DND-41 (cell line): ENCODE results near the gene PILRA.

Experiments
- ATAC-seq: fragments of 200-7000 bp; cut with Tn5 transposase; 3 replicates; pipeline ENCODE4 v1.9.1; 2021; ENCODE audit warnings: low read depth; ENCODE audit not compliant: insufficient read depth
- DNase-seq: peaks from one replicate; pipeline ENCODE4 v3.0.0-alpha.2; 2020
- H2AFZ ChIP-seq: 2 replicates; pipeline ENCODE4 v1.6.0; 2012; ENCODE audit warnings: low read depth, low read length
- H3K27ac ChIP-seq: 2 replicates; pipeline ENCODE4 v1.5.1; 2012; ENCODE audit warnings: low read length, inconsistent platforms
- H3K27me3 ChIP-seq: fragments of 200-600 bp; sonication (generic); 2 replicates; pipeline ENCODE4 v1.6.0; 2012; ENCODE audit warnings: low read length, mild to moderate bottlenecking, inconsistent platforms; ENCODE audit not compliant: insufficient read depth, poor library complexity
- H3K36me3 ChIP-seq: 2 replicates; pipeline ENCODE4 v1.5.1; 2012; ENCODE audit warnings: low read length, inconsistent platforms; ENCODE audit not compliant: insufficient read depth
- H3K4me1 ChIP-seq: 2 replicates; pipeline ENCODE4 v1.5.1; 2012; ENCODE audit warnings: mild to moderate bottlenecking, low read length; ENCODE audit not compliant: insufficient read depth
- H3K4me2 ChIP-seq: 2 replicates; pipeline ENCODE4 v1.6.0; 2012; ENCODE audit warnings: mild to moderate bottlenecking, moderate library complexity, low read length, inconsistent platforms; ENCODE audit not compliant: insufficient read depth
- H3K4me3 ChIP-seq, 2 experiments: fragments of 200-600 bp in 1 of 2; shearing (Covaris generic) in 1 of 2; 2 replicates each; pipeline ENCODE4 v1.5.1; 2012 to 2016; ENCODE audit warnings: inconsistent platforms in 2 of 2, low read length in 2 of 2, mild to moderate bottlenecking in 2 of 2, low read depth in 1 of 2, moderate library complexity in 1 of 2
- H3K79me2 ChIP-seq: 2 replicates; pipeline ENCODE4 v1.6.0; 2012; ENCODE audit warnings: low read length, inconsistent platforms; ENCODE audit not compliant: insufficient read depth
- H3K9ac ChIP-seq: 2 replicates; pipeline ENCODE4 v1.6.0; 2012; ENCODE audit warnings: low read depth, mild to moderate bottlenecking, inconsistent platforms, low read length, moderate library complexity
- H3K9me3 ChIP-seq: 2 replicates; pipeline ENCODE4 v1.5.1; 2012; ENCODE audit warnings: low read length, moderate library complexity, mild to moderate bottlenecking, inconsistent platforms; ENCODE audit not compliant: insufficient read depth, severe bottlenecking
- H4K20me1 ChIP-seq: 2 replicates; pipeline ENCODE4 v1.6.0; 2012; ENCODE audit warnings: low read length; ENCODE audit not compliant: insufficient read depth
- CTCF ChIP-seq: IDR thresholded peaks from 2 replicates; pipeline ENCODE4 v1.5.1; 2012; ENCODE audit warnings: borderline replicate concordance, low read length, moderate library complexity, mild to moderate bottlenecking; ENCODE audit not compliant: poor library complexity, severe bottlenecking; ENCODE audit errors: extremely low read depth
- EZH2 ChIP-seq: IDR thresholded peaks from 3 replicates; pipeline ENCODE4 v1.6.1; 2012; ENCODE audit warnings: borderline replicate concordance, low read depth, mild to moderate bottlenecking, moderate library complexity, low read length, inconsistent platforms; ENCODE audit not compliant: severe bottlenecking

The PILRA gene

DNA sequence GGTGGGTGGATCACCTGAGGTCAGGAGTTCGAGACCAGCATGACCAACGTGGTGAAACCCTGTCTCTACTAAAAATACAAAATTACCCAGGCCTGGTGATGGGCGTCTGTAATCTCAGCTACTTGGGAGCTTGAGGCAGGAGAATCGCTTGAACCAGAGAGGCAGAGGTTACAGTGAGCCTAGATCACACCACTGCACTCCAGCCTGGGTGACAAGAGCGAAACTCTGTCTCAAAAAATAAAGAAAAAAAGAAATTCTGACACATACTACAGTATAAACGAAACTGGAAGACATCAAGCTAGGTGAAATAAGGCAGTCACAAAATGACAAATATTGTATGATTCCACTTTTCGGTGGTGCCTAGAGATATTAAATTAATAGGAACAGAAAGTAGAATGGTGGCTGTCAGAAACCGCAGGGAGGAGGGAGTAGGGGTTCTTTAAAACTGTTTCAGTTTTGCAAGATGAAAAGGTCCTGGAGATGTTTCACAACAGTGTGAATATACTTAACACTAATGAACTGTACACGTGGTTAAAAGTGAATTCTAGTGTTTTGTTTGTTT is 23.2 kb downstream of the PILRA start:
- Histone ChIP-seq H3K79me2 (no peaks in the 10 kb centered on the region), H3K4me1 (peaks cover 18% of the 10 kb centered on the region), H3K27ac (no peak overlapping the region), H3K36me3 (no peaks in the 10 kb centered on the region), H3K9ac (no peak overlapping the region), H2AFZ (peak overlapping the region; percentile 6; the same call in 1 of the 2 replicates), H3K4me2 (peak overlapping the region; percentile 26), H3K27me3 (no peaks in the 10 kb centered on the region), H4K20me1 (no peaks in the 10 kb centered on the region), H3K9me3 (no peaks in the 10 kb centered on the region), H3K4me3 (no peak overlapping the region)
- DNase-seq, result peak; percentile 46
- TF ChIP-seq CTCF (no peak), EZH2 (no peak)
- ATAC-seq, result peak; percentile 88

DNA sequence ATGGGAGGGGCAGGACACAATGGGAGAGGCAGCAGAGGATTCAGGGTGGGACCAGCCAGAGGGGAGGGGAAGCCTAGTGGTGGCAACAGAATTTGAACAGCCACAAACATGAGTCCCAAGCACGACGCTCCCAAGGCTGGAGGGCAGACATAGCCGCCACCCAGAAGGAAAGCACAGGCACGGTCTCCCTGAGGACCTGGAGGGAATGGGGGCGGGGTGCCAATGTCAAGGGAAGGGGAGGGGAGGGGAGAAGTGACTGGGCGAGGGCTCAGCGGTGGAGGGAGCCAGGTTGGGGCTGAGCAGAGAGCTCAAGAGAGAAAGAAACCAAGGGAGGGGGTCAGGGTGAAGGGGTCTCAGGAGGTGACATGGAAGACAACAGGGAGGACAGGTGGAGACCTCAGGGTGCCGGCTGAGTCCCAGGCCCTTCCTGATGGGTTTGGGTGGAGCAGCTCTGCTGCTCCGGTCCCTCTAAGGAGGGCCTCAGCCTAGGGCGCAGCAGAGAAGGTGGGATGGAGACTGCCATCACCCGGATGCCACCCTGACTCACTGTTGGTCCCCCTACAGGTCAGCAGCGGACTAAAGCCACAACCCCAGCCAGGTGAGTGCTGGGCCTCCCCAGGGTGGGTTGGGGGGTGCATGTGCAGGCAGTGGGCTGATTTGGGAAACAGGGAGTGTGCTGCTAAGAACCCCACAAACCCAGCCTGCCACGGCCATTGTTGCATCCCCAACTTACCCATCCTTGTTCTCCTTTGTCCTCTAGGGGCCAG is 24.2 kb downstream of the PILRA start:
- H3K4me3 ChIP-seq, result no peak overlapping the region
- no peak overlapping the region for H2AFZ ChIP-seq
- TF ChIP-seq EZH2 (no peak), CTCF (no peak)
- H3K27ac ChIP-seq, result no peak overlapping the region
- H3K27me3 ChIP-seq, result no peaks in the 10 kb centered on the region
- H3K79me2 ChIP-seq, result no peaks in the 10 kb centered on the region
- ATAC-seq, result 0 out of 3 replicates have a peak, but pooled peaks have one; percentile 6
- H4K20me1 ChIP-seq, result no peaks in the 10 kb centered on the region
- H3K4me2 ChIP-seq, result peak overlapping the region; percentile 26
- H3K4me1 ChIP-seq, result peaks cover 18% of the 10 kb centered on the region
- no peaks in the 10 kb centered on the region for H3K9me3 ChIP-seq
- DNase-seq, result no peak
- no peaks in the 10 kb centered on the region for H3K36me3 ChIP-seq
- no peak overlapping the region for H3K9ac ChIP-seq

- no peak overlapping the region for H2AFZ ChIP-seq
- DNase-seq, result no peak
- H3K4me3 ChIP-seq, result no peak overlapping the region
- no peak overlapping the region for H3K27ac ChIP-seq
- H4K20me1 ChIP-seq, result no peaks in the 10 kb centered on the region
- no peaks in the 10 kb centered on the region for H3K79me2 ChIP-seq
- TF ChIP-seq CTCF (no peak), EZH2 (no peak)
- H3K4me2 ChIP-seq, result no peak overlapping the region
- peaks cover 18% of the 10 kb centered on the region for H3K4me1 ChIP-seq
- H3K36me3 ChIP-seq, result no peaks in the 10 kb centered on the region
- no peaks in the 10 kb centered on the region for H3K9me3 ChIP-seq
- ATAC-seq, result no peak
- no peak overlapping the region for H3K9ac ChIP-seq
- no peaks in the 10 kb centered on the region for H3K27me3 ChIP-seq
Observed at GRCh38 chr7:100398239-100398638, 25.0 kb downstream of the PILRA start.
